GM12872 (cell line): ENCODE data around the gene DMWD.

Source experiments
- CTCF ChIP-seq: IDR thresholded peaks from 3 replicates; pipeline ENCODE4 v1.5.1; 2011; ENCODE audit warnings: low read depth, mild to moderate bottlenecking, low read length, moderate library complexity; ENCODE audit not compliant: insufficient read depth

Gene DMWD

GRCh38 chr19:45782820-45783785 lies 9.5 kb downstream of the DMWD start:
- TF ChIP-seq CTCF: no peak

DNA sequence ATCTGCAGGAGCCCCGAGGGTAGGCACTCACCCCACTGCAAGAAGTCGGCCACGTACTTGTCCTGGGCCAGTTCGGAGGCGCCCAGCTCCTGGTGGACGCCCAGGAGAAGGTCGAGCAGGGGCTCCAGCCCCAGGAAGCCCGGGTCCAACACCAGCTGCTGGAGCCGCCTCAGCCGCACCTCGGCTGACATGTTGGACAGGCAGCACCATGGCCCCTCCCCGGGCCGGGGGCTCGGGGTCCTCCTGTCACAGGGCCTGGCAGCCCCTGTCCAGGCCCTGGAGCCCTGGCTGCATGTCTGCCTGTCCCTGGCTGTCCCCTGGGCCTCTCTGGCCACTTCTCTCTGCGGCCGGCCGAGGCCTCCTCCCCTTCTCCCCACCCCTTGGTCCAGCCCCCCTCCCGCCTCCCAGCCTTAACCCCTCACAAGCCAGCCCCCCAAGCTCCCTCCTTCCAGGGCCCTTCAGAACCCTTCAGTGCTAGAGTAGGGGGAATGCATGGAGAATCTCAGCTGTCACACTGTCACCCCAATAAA lies 10.4 kb downstream of the DMWD start, which contains the start of gene DMPK:
TSS of gene DMPK (minus strand) at position 329 of the 530 bp plus-strand sequence. CDS start at position 191, 138 bp downstream.
- no peak for TF ChIP-seq CTCF

DNA sequence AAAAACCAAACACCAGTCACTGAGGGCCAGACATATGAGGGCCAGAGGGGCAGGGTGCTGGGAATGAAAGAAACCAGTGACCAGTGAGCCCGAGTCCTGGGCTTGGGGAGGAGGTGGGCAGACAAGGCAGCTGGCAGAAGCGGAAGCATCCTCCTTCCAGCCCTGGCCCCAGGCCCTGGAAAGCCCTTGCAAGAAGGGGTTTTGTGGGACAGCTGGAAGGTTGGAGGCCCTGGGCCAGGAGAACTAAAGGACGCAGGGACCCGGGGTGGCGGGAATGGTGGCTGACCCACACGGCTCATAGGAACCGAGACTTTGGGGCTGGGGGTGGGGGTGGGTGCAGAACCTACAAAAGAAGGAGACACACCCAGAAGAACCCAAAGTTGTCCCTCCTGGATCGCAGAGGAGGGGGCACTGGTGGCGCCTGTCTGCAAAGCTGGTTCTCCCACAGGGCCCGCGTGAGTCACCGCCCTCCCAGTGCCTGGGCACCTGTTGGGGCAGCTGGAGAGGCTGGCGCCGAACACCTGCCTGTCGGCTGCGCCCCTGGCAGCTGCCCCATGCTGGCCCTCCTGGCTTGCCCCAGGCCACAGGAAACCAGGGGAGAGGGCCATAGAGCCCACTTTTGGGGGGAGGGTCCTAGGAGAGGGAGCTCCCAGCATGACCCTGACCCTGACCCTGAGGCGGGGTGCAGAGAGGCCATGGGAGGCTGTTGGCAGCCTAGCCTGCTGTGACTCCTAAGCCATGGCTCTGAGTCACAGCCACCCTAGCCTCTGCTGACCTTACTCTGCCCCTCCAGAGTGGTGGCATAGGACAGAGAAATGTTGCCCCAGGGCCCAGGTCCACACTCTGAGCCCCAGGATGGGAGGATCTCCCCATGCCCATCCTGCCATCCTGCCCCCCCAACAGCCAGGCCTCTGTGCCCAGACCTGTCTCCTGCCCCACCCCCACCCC lies 11.2 kb downstream of the DMWD start:
- no peak for TF ChIP-seq CTCF

GRCh38 chr19:45780448-45781213 lies 12.0 kb downstream of the DMWD start:
- TF ChIP-seq CTCF: no peak

- TF ChIP-seq CTCF: no peak
Observed at GRCh38 chr19:45780146-45780447, 12.5 kb downstream of the DMWD start.

- TF ChIP-seq CTCF: peak; percentile 82
Observed at GRCh38 chr19:45779231-45780145, 13.2 kb downstream of the DMWD start.
